DOHH2 (cell line): ENCODE measurements around the gene LAPTM5.

Experiments
- CTCF ChIP-seq: fragments of 200-600 bp; sonication (generic); IDR thresholded peaks from one replicate; pipeline ENCODE4 v1.5.1; 2014; ENCODE audit warnings: antibody characterized with exemption, mild to moderate bottlenecking, low read depth, low read length; ENCODE audit not compliant: poor library complexity, severe bottlenecking
- EZH2phosphoT487 ChIP-seq: fragments of 200-600 bp; sonication (generic); IDR thresholded peaks from 2 replicates; pipeline ENCODE4 v1.6.1; 2017; ENCODE audit warnings: borderline replicate concordance, mild to moderate bottlenecking, antibody characterized with exemption, low read length, moderate library complexity, mixed read lengths

- no peak for TF ChIP-seq CTCF
- no peak for TF ChIP-seq EZH2phosphoT487
These were observed 30.4 kb upstream of the LAPTM5 start for GRCh38 chr1:30787856-30788495.
